Measurements from ENCODE around the gene MYLK3. TPM values are rescaled to one million over a fixed set of nuclear protein-coding genes. Genes with fewer than 3 reads are reported as not detected.

MYLK3 gene
- polyA plus RNA-seq, 3 donors, result 0.32 TPM; not detected in 2

DNA sequence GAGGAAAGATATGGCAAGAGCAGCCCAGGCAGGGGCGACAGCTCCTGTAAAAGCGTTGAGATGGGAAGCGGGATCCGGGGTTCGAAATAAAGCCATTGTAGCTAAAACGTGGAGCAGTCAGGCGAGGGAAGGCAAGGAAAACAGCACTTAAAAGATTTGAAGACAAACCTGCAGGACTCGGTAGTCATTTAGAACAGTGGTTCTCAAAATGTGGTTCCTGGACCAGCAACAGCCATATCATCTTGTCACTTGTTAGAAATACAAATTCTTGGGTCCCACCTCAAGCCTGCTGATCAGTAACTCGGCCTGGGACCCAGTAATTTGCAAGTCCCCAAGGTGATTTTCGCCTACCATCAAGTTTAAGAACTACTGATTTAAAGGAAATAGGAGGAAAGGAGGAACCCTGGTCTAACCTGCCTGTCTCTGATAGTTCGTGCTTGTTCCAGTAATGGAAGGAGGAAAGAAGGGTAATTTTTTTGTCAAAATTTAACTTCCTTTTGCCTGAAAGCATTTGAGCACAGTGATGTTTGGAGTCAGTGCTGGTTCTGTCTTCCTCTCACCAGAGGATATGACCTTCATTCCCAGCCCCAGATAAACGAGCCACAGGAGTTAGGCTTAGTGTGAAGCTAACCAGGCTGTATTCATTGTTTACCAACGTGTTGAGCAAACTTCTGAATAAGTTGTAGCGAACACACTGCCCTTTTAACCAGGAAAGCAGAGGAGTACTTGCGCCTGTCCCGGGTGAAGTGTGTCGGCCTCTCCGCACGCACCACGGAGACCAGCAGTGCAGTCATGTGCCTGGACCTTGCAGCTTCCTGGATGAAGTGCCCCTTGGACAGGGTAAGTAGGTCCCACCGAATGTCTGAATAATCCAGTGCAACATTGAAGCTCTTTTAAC, 57.6 kb downstream of the MYLK3 start:
- peaks cover 35 to 43% of the 10 kb centered on the region in 2 donors for H3K4me1 ChIP-seq (ENCODE audit: control insufficient read depth in 1 of 2, insufficient read depth in 2 of 2, low read length in 2 of 2)
- H3K4me2 ChIP-seq (replicated peaks; ENCODE audit: extremely low read depth, low read length, poor library complexity, severe bottlenecking), result peak overlapping the region; percentile 96
- H4K20me1 ChIP-seq (ENCODE audit: insufficient read depth, low read length), result peaks cover 24% of the 10 kb centered on the region
- H3K4me1 Mint-ChIP-seq, result peaks cover 27% of the 10 kb centered on the region
- no peaks in the 10 kb centered on the region for H3K27me3 Mint-ChIP-seq (ENCODE audit: low read depth in 3 of 3)
- no peak overlapping the region for H3K4me3 Mint-ChIP-seq
- TF ChIP-seq, protein P1, sequence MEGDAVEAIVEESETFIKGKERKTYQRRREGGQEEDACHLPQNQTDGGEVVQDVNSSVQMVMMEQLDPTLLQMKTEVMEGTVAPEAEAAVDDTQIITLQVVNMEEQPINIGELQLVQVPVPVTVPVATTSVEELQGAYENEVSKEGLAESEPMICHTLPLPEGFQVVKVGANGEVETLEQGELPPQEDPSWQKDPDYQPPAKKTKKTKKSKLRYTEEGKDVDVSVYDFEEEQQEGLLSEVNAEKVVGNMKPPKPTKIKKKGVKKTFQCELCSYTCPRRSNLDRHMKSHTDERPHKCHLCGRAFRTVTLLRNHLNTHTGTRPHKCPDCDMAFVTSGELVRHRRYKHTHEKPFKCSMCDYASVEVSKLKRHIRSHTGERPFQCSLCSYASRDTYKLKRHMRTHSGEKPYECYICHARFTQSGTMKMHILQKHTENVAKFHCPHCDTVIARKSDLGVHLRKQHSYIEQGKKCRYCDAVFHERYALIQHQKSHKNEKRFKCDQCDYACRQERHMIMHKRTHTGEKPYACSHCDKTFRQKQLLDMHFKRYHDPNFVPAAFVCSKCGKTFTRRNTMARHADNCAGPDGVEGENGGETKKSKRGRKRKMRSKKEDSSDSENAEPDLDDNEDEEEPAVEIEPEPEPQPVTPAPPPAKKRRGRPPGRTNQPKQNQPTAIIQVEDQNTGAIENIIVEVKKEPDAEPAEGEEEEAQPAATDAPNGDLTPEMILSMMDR (IDR thresholded peaks at IDR 0.05), result peak; percentile 10
- 12% methylated on average over 12 of the region's 21 CpGs for WGBS (ENCODE audit: insufficient coverage)
- H3K9me3 ChIP-seq (replicated peaks in 1 of 2; ENCODE audit: control insufficient read depth in 1 of 2, insufficient read depth in 1 of 2, low read length in 2 of 2), result no peaks in the 10 kb centered on the region
- peaks cover 0 to 2% (median 0%) of the 10 kb centered on the region in 7 donors for H3K9me3 Mint-ChIP-seq
- peaks cover 0 to 10% of the 10 kb centered on the region in 2 donors for H3K36me3 ChIP-seq (replicated peaks in 1 of 2; ENCODE audit: control insufficient read depth in 1 of 2, insufficient read depth in 2 of 2, low read length in 2 of 2)
- peak overlapping the region; percentile 95 for H3K9ac ChIP-seq (ENCODE audit: insufficient read depth, low read length, poor library complexity, severe bottlenecking)
- peaks cover 5 to 11% of the 10 kb centered on the region in 2 donors for H3K36me3 Mint-ChIP-seq
- peak in 1 of 3 donors; percentile 16 for DNase-seq
- no peaks in the 10 kb centered on the region for H3K27me3 ChIP-seq (ENCODE audit: control insufficient read depth in 2 of 2, insufficient read depth in 2 of 2, low read length in 2 of 2)
- H3K27ac Mint-ChIP-seq, result peak overlapping the region in 1 of 7 donors; percentile 30
- intact Hi-C loops (cut with micrococcal nuclease), result no loop called here
- H3K27ac ChIP-seq (ENCODE audit: low read depth in 1 of 2, low read length in 2 of 2), result peak overlapping the region in 1 of 2 donors; percentile 96
- peaks cover 73% of the 10 kb centered on the region for H3K79me2 ChIP-seq (ENCODE audit: insufficient read depth, low read length)
- H3K4me3 ChIP-seq (replicated peaks in 1 of 3; ENCODE audit: low read depth in 2 of 3, low read length in 3 of 3), result peak overlapping the region; percentile 77 to 87 (median 85)
- peak overlapping the region; percentile 83 for H2AFZ ChIP-seq (ENCODE audit: insufficient read depth, low read depth, low read length, poor library complexity, severe bottlenecking)

DNA sequence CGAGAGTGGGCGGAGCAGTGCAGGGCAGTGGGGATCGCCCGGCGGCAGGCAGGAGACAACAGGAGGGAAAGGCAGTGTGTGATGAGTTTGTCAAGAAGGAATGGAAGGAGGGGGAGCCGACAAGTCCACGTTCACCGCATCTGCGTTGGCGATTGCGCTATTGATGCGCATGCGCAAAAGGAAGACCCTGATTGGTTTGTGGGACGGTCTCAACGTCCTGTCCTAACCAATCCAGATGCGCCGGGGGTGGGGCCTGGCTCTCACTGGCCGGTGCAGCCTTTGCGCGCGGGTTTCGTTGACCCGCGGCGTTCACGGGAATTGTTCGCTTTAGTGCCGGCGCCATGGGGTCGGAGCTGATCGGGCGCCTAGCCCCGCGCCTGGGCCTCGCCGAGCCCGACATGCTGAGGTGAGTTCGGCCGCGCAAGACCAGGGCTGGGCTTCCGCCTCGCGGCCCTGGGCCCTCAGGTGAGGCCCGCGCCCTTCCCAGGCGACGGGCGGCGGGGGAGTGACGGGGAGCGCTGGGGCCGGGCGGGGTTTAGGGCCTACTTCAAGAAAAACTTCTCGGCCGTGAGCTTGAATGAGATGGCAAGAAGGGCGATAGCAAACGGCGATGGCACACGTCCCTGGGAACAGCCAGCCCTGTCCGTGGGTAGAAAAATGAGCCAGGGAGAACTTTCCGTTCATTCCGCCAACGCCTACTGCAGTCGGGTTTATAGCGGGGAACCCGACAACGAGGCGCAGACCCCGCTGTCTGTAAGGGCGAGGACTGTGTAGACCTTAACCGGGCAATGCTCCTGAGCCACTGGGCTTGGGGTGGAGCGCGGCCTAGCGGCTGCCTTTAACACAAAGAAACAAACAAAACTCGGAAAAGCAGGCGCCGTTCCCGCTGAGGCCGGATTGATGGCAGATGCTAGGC, 58.5 kb downstream of the MYLK3 start, which contains the start of gene ORC6:
Gene ORC6 (plus strand): TSS at position 295 of the 916 bp plus-strand sequence. CDS start 47 bp downstream, at position 342.
- Mint-ChIP-seq H3K27me3 (ENCODE audit: low read depth in 3 of 3) (no peaks in the 10 kb centered on the region), H3K4me3 (no peak within 1 kb of the TSS), H3K27ac (no peak within 1 kb of the TSS), H3K36me3 (peaks cover 0 to 2% of the 10 kb centered on the region in 2 donors), H3K4me1 (peaks cover 34% of the 10 kb centered on the region), H3K9me3 (peaks cover 0 to 2% (median 0%) of the 10 kb centered on the region in 7 donors)
- intact Hi-C loops (cut with micrococcal nuclease), result loop anchor here (1.0 to 5.0 kb wide), 3 partner anchors 98 to 142 kb away; partner anchors contain the start of gene C16orf87 (in 1 of the 2)
- H3K9ac ChIP-seq (ENCODE audit: insufficient read depth, low read length, poor library complexity, severe bottlenecking), result peak within 1 kb of the TSS; percentile 95
- H3K9me3 ChIP-seq (replicated peaks in 1 of 2; ENCODE audit: control insufficient read depth in 1 of 2, insufficient read depth in 1 of 2, low read length in 2 of 2), result no peaks in the 10 kb centered on the region
- DNase-seq, result peak; percentile 94 to 95 (median 94)
- peak within 1 kb of the TSS; percentile 83 for H2AFZ ChIP-seq (ENCODE audit: insufficient read depth, low read depth, low read length, poor library complexity, severe bottlenecking)
- H3K4me2 ChIP-seq (replicated peaks; ENCODE audit: extremely low read depth, low read length, poor library complexity, severe bottlenecking), result peak within 1 kb of the TSS; percentile 96
- no peaks in the 10 kb centered on the region for H3K27me3 ChIP-seq (ENCODE audit: control insufficient read depth in 2 of 2, insufficient read depth in 2 of 2, low read length in 2 of 2)
- WGBS (ENCODE audit: insufficient coverage), result under 1% methylated on average over 77 of the region's 79 CpGs
- peak within 1 kb of the TSS; percentile 94 to 96 for H3K27ac ChIP-seq (ENCODE audit: low read depth in 1 of 2, low read length in 2 of 2)
- H3K4me3 ChIP-seq (replicated peaks in 1 of 3; ENCODE audit: low read depth in 2 of 3, low read length in 3 of 3), result peak within 1 kb of the TSS; percentile 77 to 87 (median 85)
- H3K36me3 ChIP-seq (replicated peaks in 1 of 2; ENCODE audit: control insufficient read depth in 1 of 2, insufficient read depth in 2 of 2, low read length in 2 of 2), result peaks cover 0 to 1% of the 10 kb centered on the region in 2 donors
- H3K4me1 ChIP-seq (ENCODE audit: control insufficient read depth in 1 of 2, insufficient read depth in 2 of 2, low read length in 2 of 2), result peaks cover 39 to 47% of the 10 kb centered on the region in 2 donors
- peaks cover 33% of the 10 kb centered on the region for H4K20me1 ChIP-seq (ENCODE audit: insufficient read depth, low read length)
- TF ChIP-seq, protein P1 (IDR thresholded peaks at IDR 0.05), result peak; percentile 53
- H3K79me2 ChIP-seq (ENCODE audit: insufficient read depth, low read length), result peaks cover 82% of the 10 kb centered on the region
